H1 (cell line): ENCODE measurements around the gene ZNF75A. TPM values are rescaled to one million over a fixed set of nuclear protein-coding genes. Genes with fewer than 3 reads are reported as not detected.
"Not testable (repeated sequence)": the region's sequence is repeated elsewhere in the genome, so short reads cannot be mapped to it uniquely, and the experiment has no call there.

Experiments
- CTCF ChIA-PET: fragments of 300-600 bp; sonication (Branson Sonifier 250); formaldehyde crosslinking; loops from one replicate; lab custom pipeline; 2021; ENCODE audit not compliant: partially characterized antibody; lab: Charles Lee
- POLR2A ChIA-PET: fragments of 300-600 bp; sonication (Branson Sonifier 250); formaldehyde crosslinking; loops from one replicate; lab custom pipeline; 2021; ENCODE audit warnings: inconsistent platforms; ENCODE audit not compliant: partially characterized antibody; lab: Charles Lee
- DNase-seq, 2 experiments: peaks; one replicate each; pipeline versions ENCODE4 v3.0.0 to v3.0.0-alpha.2; 2010 to 2022; ENCODE audit warnings: low spot score in 2 of 2, low read depth in 1 of 2, mixed read lengths in 1 of 2
- FAIRE-seq: peaks from 2 replicates; lab custom pipeline; 2011; peaks lifted over from hg19 to GRCh38; lab: Jason Lieb, UNC
- H2AFZ ChIP-seq: 2 replicates; pipeline ENCODE4 v1.8.1; 2012; ENCODE audit warnings: low read length, inconsistent platforms
- H2AK5ac ChIP-seq: 2 replicates; pipeline ENCODE4 v1.6.1; 2013; ENCODE audit warnings: low read depth, low read length
- H2BK120ac ChIP-seq: replicated peaks from 2 replicates; pipeline ENCODE3; 2013; ENCODE audit warnings: low read depth, low read length, inconsistent platforms
- H2BK12ac ChIP-seq: 2 replicates; pipeline ENCODE4 v1.6.1; 2013; ENCODE audit warnings: low read depth, low read length
- H2BK15ac ChIP-seq: 2 replicates; pipeline ENCODE4 v1.6.1; 2013; ENCODE audit warnings: low read length
- H2BK20ac ChIP-seq: 2 replicates; pipeline ENCODE4 v1.6.1; 2013; ENCODE audit warnings: low read length
- H2BK5ac ChIP-seq: 2 replicates; pipeline ENCODE4 v1.6.1; 2013; ENCODE audit warnings: low read depth, low read length
- H3K14ac ChIP-seq: 2 replicates; pipeline ENCODE4 v1.6.1; 2013; ENCODE audit warnings: inconsistent platforms; ENCODE audit not compliant: insufficient read length
- H3K18ac ChIP-seq: 2 replicates; pipeline ENCODE4 v1.6.1; 2013; ENCODE audit warnings: low read length; ENCODE audit errors: extremely low read depth
- H3K23ac ChIP-seq: 2 replicates; pipeline ENCODE4 v1.6.1; 2013; ENCODE audit warnings: inconsistent platforms; ENCODE audit not compliant: insufficient read length
- H3K23me2 ChIP-seq: 2 replicates; pipeline ENCODE4 v1.6.1; 2013; ENCODE audit warnings: low read depth, low read length
- H3K27ac ChIP-seq: 2 replicates; pipeline ENCODE4 v1.6.1; 2011; ENCODE audit warnings: low read depth, low read length, inconsistent platforms
- H3K27me3 ChIP-seq, 4 experiments: replicated peaks in 1 of 4; 1 replicate in 1 of 4; 2 replicates in 3 of 4; pipeline versions ENCODE4 v1.6.1 to v1.8.1; 2011 to 2013; ENCODE audit warnings: low read length in 3 of 4, mild to moderate bottlenecking in 3 of 4, inconsistent platforms in 2 of 4, mixed read lengths in 2 of 4, moderate library complexity in 1 of 4; ENCODE audit not compliant: control insufficient read depth in 3 of 4, insufficient read depth in 3 of 4; ENCODE audit errors: extremely low read depth in 1 of 4
- H3K36me3 ChIP-seq, 4 experiments: 2 replicates each; pipeline versions ENCODE4 v1.6.1 to v1.8.1; 2011 to 2013; ENCODE audit warnings: mild to moderate bottlenecking in 4 of 4, low read length in 3 of 4, moderate library complexity in 2 of 4, control low read depth in 1 of 4, inconsistent platforms in 1 of 4; ENCODE audit not compliant: insufficient read depth in 4 of 4, control insufficient read depth in 2 of 4
- H3K4ac ChIP-seq: replicated peaks from 2 replicates; pipeline ENCODE3; 2013; ENCODE audit warnings: low read length, low read depth, mixed read lengths, inconsistent platforms; ENCODE audit not compliant: insufficient read length
- H3K4me1 ChIP-seq, 4 experiments: replicated peaks in 1 of 4; 1 replicate in 1 of 4; 2 replicates in 3 of 4; pipeline versions ENCODE4 v1.6.1 to v1.8.1; 2011 to 2013; ENCODE audit warnings: low read length in 3 of 4, inconsistent platforms in 2 of 4, mixed read lengths in 1 of 4; ENCODE audit not compliant: insufficient read depth in 4 of 4, control insufficient read depth in 3 of 4
- H3K4me2 ChIP-seq, 2 experiments: 2 replicates each; pipeline versions ENCODE4 v1.6.1 to v1.8.1; 2011 to 2013; ENCODE audit warnings: low read depth in 2 of 2, low read length in 2 of 2, control low read depth in 1 of 2, inconsistent platforms in 1 of 2, mild to moderate bottlenecking in 1 of 2; ENCODE audit not compliant: insufficient read depth in 1 of 2
- H3K4me3 ChIP-seq, 4 experiments: fragments of 200-600, 300-600 bp in 1 of 4; sonication (generic), shearing (Covaris generic), sonication (Bioruptor Twin) in 1 of 4; 2 replicates each; pipeline versions ENCODE4 v1.5.1 to v1.8.1; 2011 to 2016; ENCODE audit warnings: low read length in 4 of 4, low read depth in 3 of 4, control low read depth in 2 of 4, inconsistent platforms in 2 of 4, mild to moderate bottlenecking in 2 of 4, mixed read lengths in 1 of 4, moderate library complexity in 1 of 4; ENCODE audit not compliant: insufficient read depth in 2 of 4; ENCODE audit errors: extremely low read depth in 1 of 4
- H3K56ac ChIP-seq: replicated peaks from 2 replicates; pipeline ENCODE3; 2013; ENCODE audit warnings: low read depth, mild to moderate bottlenecking, mixed read lengths, low read length, inconsistent platforms; ENCODE audit not compliant: insufficient read length
- H3K79me1 ChIP-seq: 2 replicates; pipeline ENCODE4 v1.6.1; 2013; ENCODE audit warnings: low read depth, low read length, control low read depth
- H3K79me2 ChIP-seq, 2 experiments: 2 replicates each; pipeline versions ENCODE4 v1.6.1 to v1.8.1; 2012 to 2013; ENCODE audit warnings: low read length in 2 of 2, mild to moderate bottlenecking in 2 of 2, inconsistent platforms in 1 of 2; ENCODE audit not compliant: insufficient read depth in 2 of 2, control insufficient read depth in 1 of 2
- H3K9ac ChIP-seq, 4 experiments: replicated peaks in 1 of 4; 1 replicate in 1 of 4; 2 replicates in 3 of 4; pipeline versions ENCODE4 v1.6.1 to v1.8.1; 2011 to 2013; ENCODE audit warnings: low read depth in 3 of 4, low read length in 3 of 4, control low read depth in 2 of 4, mild to moderate bottlenecking in 2 of 4, moderate library complexity in 2 of 4, inconsistent platforms in 1 of 4; ENCODE audit errors: extremely low read depth in 1 of 4
- H3K9me3 ChIP-seq, 2 experiments: 2 replicates each; pipeline versions ENCODE4 v1.6.1 to v1.8.1; 2012 to 2013; ENCODE audit warnings: mild to moderate bottlenecking in 2 of 2, moderate library complexity in 2 of 2, control low read depth in 1 of 2, inconsistent platforms in 1 of 2, low read depth in 1 of 2, low read length in 1 of 2, mixed read lengths in 1 of 2; ENCODE audit not compliant: insufficient read depth in 2 of 2
- H4K20me1 ChIP-seq, 2 experiments: replicated peaks in 1 of 2; 2 replicates each; pipeline versions ENCODE3 to v1.8.1; 2011 to 2013; ENCODE audit warnings: inconsistent platforms in 2 of 2, low read length in 2 of 2, mild to moderate bottlenecking in 1 of 2; ENCODE audit not compliant: insufficient read depth in 2 of 2, control insufficient read depth in 1 of 2
- H4K5ac ChIP-seq: 2 replicates; pipeline ENCODE4 v1.6.1; 2013; ENCODE audit warnings: low read length, low read depth, mixed read lengths, inconsistent platforms; ENCODE audit not compliant: insufficient read length
- H4K8ac ChIP-seq: 2 replicates; pipeline ENCODE4 v1.8.0; 2013; ENCODE audit warnings: mild to moderate bottlenecking, moderate library complexity, low read length, inconsistent platforms; ENCODE audit not compliant: insufficient read depth; ENCODE audit errors: extremely low read depth
- H4K91ac ChIP-seq: replicated peaks from 2 replicates; pipeline ENCODE3; 2013; ENCODE audit warnings: low read length, mixed read lengths, inconsistent platforms; ENCODE audit not compliant: insufficient read length
- WGBS, 2 experiments: shearing (Covaris generic) in 1 of 2; methylation state at CpG; one replicate each; pipeline versions ENCODE4 v1.1.6 to v1.1.7; 2013 to 2015; ENCODE audit warnings: low lambda C conversion rate in 2 of 2, mixed read lengths in 2 of 2, inconsistent platforms in 1 of 2, low coverage in 1 of 2, missing lambda C conversion rate in 1 of 2; ENCODE audit not compliant: insufficient replicate concordance in 2 of 2, insufficient coverage in 1 of 2, insufficient read length in 1 of 2; ENCODE audit errors: extremely low coverage in 1 of 2, missing lambda C conversion rate in 1 of 2; 5-methylcytosine and 5-hydroxymethylcytosine counted together
- polyA plus RNA-seq, 7 experiments: library from polyadenylated mRNA; depleted of rRNA in 3 of 7; stranded (reverse) in 5 of 7; unstranded in 2 of 7; fragments of >200 nt in 5 of 7; fragments of 200-250 nt in 2 of 7; gene quantifications; 1 replicate in 5 of 7; 2 replicates in 1 of 7; 4 replicates in 1 of 7; pipeline versions ENCODE4 v1.2.1 to v1.2.3, GENCODE V29; 2011 to 2013; ENCODE audit warnings: missing spikeins in 2 of 7, mixed read lengths in 2 of 7
- total RNA-seq: library from RNA; stranded (reverse); fragmentation: NEBNext Ultra II Directional; extraction: Animal tissue kit (Norgen Biotek cat#: 25700); gene quantifications from 2 replicates; pipeline ENCODE4 v1.2.1, GENCODE V29; 2021

ZNF75A gene
- total and polyA plus RNA-seq, 2 of the 8 experiments (the other 6 are each of a cell fraction or from before 2014, with no cell fraction given) = 9.3 to 30.0 TPM

GRCh38 chr16:3271281-3271680, 34.0 kb upstream of the ZNF75A start:
- H3K36me3 ChIP-seq, H3K4me3 ChIP-seq, H3K9me3 ChIP-seq, POLR2A ChIA-PET, H4K5ac ChIP-seq, H3K4me2 ChIP-seq, H2BK120ac ChIP-seq, H2BK12ac ChIP-seq, H2AFZ ChIP-seq, H3K4ac ChIP-seq, H3K9ac ChIP-seq, H2BK20ac ChIP-seq, DNase-seq, H3K23me2 ChIP-seq, H3K79me2 ChIP-seq, H2AK5ac ChIP-seq, H4K91ac ChIP-seq, H3K4me1 ChIP-seq, H3K18ac ChIP-seq, H2BK5ac ChIP-seq, H4K20me1 ChIP-seq, H3K27ac ChIP-seq, H3K79me1 ChIP-seq, H3K23ac ChIP-seq, H3K14ac ChIP-seq, H4K8ac ChIP-seq, CTCF ChIA-PET, H3K56ac ChIP-seq, H2BK15ac ChIP-seq, H3K27me3 ChIP-seq, FAIRE-seq: not testable (repeated sequence)
- 85% methylated on average over 7 of the region's 22 CpGs; no CpG with 5 or more reads in 1 of the 2 experiments for WGBS, 2 experiments
